Lower leg skin (tissue), 4 donors: ENCODE results near the gene PRSS1. TPM values are rescaled to one million over a fixed set of nuclear protein-coding genes. Genes with fewer than 3 reads are reported as not detected.
"Not testable (repeated sequence)": the region's sequence is repeated elsewhere in the genome, so short reads cannot be mapped to it uniquely, and the experiment has no call there.

Source experiments
- DNase-seq, 2 donors: peaks; one replicate each; pipeline ENCODE4 v3.0.0-alpha.2; 2019; ENCODE audit warnings: low spot score in 2 of 2
- H3K4me3 ChIP-seq: fragments of 200-600 bp; sonication (generic); 2 replicates; pipeline ENCODE4 v1.5.1; 2017; ENCODE audit warnings: mild to moderate bottlenecking, low read depth; ENCODE audit not compliant: poor library complexity, severe bottlenecking
- POLR2A ChIP-seq, 2 donors: fragments of 450-650 bp; IDR thresholded peaks; one replicate each; pipeline ENCODE4 v1.6.1; 2016 to 2017; ENCODE audit warnings: antibody characterized with exemption in 2 of 2, mild to moderate bottlenecking in 1 of 2, moderate library complexity in 1 of 2
- WGBS, 2 donors: methylation state at CpG; one replicate each; pipeline ENCODE4 v1.1.5; 2018; 5-methylcytosine and 5-hydroxymethylcytosine counted together
- intact Hi-C: fragments of 100-400 bp; cut with DNase I; formaldehyde crosslinking; loops from one replicate; pipeline ENCODE4 v1.15.0; 2023; ENCODE audit warnings: low total_unique reads
- total RNA-seq, 4 donors: library from RNA; depleted of rRNA; stranded (reverse); fragments of >200 nt; gene quantifications; one replicate each; pipeline ENCODE4 v1.1.0, GENCODE V29; 2016
- TF ChIP-seq, protein P1 (sequence below), 3 donors: fragments of 450-650 bp; IDR thresholded peaks; one replicate each; pipeline ENCODE4 v1.5.1; 2016; ENCODE audit warnings: antibody characterized with exemption in 3 of 3, mild to moderate bottlenecking in 3 of 3, moderate library complexity in 2 of 3

The PRSS1 gene
- total RNA-seq, 4 donors from 2014 or later: 3.0 TPM; not detected in 3

DNA sequence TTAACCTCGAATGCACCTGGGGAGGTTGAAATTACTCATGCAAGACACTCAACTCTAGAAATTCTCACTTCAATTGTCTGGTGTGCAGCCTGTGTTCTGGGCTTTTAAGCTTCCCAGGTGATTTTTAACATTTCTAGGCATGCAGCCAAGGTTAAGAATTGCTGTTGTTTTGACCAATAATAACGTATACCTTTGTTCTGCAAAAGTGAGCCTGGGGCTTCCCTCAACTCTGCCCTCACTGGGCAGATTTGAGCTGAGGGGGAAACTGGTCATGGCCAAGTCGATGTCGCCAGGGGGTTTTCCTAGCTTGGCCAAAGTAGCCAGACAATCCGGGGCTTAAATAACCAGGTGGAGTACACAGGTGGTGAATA is 22.1 kb downstream of the PRSS1 start:
- no peak for TF ChIP-seq POLR2A (IDR thresholded peaks at IDR 0.05)
- TF ChIP-seq, protein P1, sequence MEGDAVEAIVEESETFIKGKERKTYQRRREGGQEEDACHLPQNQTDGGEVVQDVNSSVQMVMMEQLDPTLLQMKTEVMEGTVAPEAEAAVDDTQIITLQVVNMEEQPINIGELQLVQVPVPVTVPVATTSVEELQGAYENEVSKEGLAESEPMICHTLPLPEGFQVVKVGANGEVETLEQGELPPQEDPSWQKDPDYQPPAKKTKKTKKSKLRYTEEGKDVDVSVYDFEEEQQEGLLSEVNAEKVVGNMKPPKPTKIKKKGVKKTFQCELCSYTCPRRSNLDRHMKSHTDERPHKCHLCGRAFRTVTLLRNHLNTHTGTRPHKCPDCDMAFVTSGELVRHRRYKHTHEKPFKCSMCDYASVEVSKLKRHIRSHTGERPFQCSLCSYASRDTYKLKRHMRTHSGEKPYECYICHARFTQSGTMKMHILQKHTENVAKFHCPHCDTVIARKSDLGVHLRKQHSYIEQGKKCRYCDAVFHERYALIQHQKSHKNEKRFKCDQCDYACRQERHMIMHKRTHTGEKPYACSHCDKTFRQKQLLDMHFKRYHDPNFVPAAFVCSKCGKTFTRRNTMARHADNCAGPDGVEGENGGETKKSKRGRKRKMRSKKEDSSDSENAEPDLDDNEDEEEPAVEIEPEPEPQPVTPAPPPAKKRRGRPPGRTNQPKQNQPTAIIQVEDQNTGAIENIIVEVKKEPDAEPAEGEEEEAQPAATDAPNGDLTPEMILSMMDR (IDR thresholded peaks at IDR 0.05): no peak
- DNase-seq: no peak
- no peak overlapping the region for H3K4me3 ChIP-seq
- intact Hi-C loops: no loop called here
- 56 to 75% methylated on average over 5 of the region's 5 CpGs for WGBS, 2 donors

DNA sequence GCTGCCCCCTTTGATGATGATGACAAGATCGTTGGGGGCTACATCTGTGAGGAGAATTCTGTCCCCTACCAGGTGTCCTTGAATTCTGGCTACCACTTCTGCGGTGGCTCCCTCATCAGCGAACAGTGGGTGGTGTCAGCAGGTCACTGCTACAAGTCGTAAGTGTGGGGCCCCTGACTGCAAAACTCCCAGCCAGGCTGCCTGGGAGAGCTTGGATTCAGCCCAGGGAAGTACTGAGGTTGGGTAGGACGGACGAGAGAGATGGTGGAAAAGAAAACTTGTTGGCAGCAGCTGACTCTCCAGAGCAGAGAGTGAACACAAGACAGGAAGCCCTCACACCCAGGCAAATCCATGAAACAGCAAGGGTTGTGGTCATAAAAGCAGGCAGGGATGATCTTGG is 22.8 kb downstream of the PRSS1 start:
- WGBS, 2 donors: 64% methylated on average over 6 of the region's 6 CpGs
- TF ChIP-seq, protein P1 (IDR thresholded peaks at IDR 0.05): no peak
- no peak for TF ChIP-seq POLR2A (IDR thresholded peaks at IDR 0.05)
- DNase-seq: no peak
- intact Hi-C loops: no loop called here
- no peak overlapping the region for H3K4me3 ChIP-seq

DNA sequence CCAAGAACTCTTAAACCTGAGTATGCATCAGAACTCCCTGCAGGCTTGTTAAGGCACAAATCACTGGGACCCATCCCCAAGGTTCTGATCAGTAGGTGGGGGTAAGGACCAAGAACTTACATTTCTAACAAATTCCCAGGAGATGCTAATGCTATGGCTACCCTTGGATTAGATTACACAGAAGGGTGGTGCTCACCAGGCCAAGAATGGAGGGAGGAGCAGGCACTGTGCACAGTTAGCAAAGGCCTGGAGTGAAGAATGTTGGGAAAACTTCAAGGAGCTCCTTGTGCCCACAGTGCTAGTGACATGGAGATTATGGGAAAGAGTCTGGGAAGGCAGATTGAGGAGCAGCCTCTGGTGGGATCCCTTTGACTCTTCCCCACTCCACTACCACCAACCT is 23.4 kb downstream of the PRSS1 start:
- no peak for DNase-seq
- intact Hi-C loops: no loop called here
- no peak overlapping the region for H3K4me3 ChIP-seq
- no peak for TF ChIP-seq POLR2A (IDR thresholded peaks at IDR 0.05)
- TF ChIP-seq, protein P1 (IDR thresholded peaks at IDR 0.05): no peak

DNA sequence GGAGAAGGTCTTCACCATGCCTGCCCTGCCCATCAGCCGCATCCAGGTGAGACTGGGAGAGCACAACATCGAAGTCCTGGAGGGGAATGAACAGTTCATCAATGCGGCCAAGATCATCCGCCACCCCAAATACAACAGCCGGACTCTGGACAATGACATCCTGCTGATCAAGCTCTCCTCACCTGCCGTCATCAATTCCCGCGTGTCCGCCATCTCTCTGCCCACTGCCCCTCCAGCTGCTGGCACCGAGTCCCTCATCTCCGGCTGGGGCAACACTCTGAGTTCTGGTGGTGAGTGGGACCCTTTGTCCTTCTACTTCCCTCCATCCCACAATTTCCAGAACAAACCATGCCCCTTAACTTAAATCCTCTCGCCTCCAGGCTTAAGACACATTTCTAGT is 24.0 kb downstream of the PRSS1 start:
- no peak for DNase-seq
- no peak overlapping the region for H3K4me3 ChIP-seq
- 78 to 89% methylated on average over 11 to 12 of the region's 12 CpGs for WGBS, 2 donors

DNA sequence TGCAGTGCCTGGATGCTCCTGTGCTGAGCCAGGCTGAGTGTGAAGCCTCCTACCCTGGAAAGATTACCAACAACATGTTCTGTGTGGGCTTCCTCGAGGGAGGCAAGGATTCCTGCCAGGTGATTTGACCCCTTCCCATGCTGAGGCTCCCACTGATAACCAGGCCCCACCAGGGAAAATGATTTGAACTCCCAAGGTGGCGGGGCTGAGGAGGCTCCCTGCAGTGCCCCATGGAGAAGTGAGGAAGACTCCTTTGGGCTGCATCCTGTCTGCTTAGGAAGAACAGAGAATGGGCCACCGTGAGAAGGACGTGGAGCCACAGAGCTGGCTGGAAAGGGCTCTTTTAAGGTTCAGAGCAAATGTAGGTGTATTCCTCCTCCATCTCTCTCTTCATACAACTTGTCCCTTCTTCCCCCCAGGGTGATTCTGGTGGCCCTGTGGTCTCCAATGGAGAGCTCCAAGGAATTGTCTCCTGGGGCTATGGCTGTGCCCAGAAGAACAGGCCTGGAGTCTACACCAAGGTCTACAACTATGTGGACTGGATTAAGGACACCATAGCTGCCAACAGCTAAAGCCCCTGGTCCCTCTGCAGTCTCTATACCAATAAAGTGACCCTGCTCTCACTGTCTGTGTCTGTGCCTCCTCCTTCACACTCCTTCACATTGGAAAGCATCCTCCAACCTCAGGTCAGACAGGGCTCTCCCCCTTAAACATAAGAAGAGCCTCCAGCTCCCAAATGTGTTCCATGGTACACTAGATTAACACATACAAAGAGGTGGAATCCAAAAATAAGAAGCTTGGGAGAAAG is 24.9 kb downstream of the PRSS1 start:
- intact Hi-C loops: no loop called here
- TF ChIP-seq POLR2A (IDR thresholded peaks at IDR 0.05): no peak
- TF ChIP-seq, protein P1 (IDR thresholded peaks at IDR 0.05): no peak
- no peak overlapping the region for H3K4me3 ChIP-seq
- WGBS, 2 donors: 77 to 86% methylated on average over 4 of the region's 4 CpGs
- no peak for DNase-seq

More for the DNA sequence above, 24.0 kb downstream of the PRSS1 start:
- intact Hi-C loops: no loop called here
- TF ChIP-seq, protein P1 (IDR thresholded peaks at IDR 0.05): no peak
- TF ChIP-seq POLR2A (IDR thresholded peaks at IDR 0.05): no peak

DNA sequence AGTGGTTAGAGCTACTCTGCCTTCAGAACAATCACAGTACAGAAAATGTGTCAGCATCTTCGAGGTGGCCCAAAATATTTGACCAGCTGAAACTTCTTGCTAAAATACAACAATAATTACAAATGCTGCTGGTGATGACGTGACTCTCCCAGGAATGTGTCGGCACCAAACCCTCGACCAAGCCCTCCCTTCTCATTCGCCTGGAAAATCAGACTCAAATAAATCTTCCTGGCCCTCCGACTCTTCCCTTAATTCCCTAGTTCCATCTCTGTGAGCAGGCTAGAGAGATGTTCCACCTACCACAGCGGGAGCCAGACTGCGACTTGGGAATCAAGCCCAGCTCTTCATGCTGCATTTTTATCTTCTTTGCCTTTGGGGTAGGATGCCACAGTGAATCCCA is 25.6 kb downstream of the PRSS1 start:
- no peak overlapping the region for H3K4me3 ChIP-seq
- TF ChIP-seq, protein P1 (IDR thresholded peaks at IDR 0.05): no peak
- TF ChIP-seq POLR2A (IDR thresholded peaks at IDR 0.05): no peak
- WGBS, 2 donors: 47 to 48% methylated on average over 8 of the region's 8 CpGs
- no peak for DNase-seq
- intact Hi-C loops: no loop called here

DNA sequence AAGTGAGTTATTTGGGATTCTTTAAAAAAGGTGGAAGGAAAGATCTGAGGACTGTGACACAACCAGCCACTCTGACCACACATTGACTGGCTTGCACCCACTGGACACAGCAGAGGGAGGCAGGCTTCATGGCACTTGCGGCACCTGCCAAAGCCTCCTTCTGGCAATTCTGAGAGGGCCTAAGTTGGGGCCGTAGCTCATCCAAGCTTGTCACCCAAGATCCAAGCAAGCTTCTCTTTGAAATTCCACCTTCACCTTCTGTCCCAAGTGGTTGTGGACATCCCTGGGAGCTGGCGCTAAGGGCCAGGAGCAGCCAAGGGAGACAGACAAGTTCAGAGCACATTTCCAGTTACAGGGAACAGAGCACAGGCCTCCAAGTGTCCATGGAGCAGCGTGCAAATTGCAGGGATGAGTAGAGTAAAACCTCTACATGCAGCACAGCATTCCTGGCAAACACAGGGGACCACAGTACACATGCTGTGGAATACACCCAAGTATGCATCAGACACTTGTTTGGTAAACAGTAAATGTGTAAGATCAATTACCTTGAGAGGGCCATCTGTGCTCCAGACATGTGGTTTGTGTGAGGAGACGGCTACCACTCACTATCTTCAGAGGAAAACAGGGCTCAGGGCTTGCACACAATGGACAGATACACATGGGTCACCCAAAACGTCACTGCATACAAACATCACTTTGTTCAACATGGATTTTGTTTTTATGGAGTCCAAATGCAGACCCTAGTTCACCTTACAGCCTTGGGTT is 26.3 kb downstream of the PRSS1 start:
- intact Hi-C loops, DNase-seq, H3K4me3 ChIP-seq: not testable (repeated sequence)
- WGBS, 2 donors: 71 to 75% methylated on average over 6 of the region's 6 CpGs
